Gastroesophageal sphincter (tissue), 4 donors: Measurements from ENCODE around the gene TXNDC11. TPM values are rescaled to one million over a fixed set of nuclear protein-coding genes. Genes with fewer than 3 reads are reported as not detected.
A peak's percentile ranks its signal among the peaks of the same experiment; 100 is the strongest.

ENCODE experiments used
- ATAC-seq: fragments of 150-250 bp; one replicate; pipeline ENCODE4 v1.9.1; 2016; ENCODE audit warnings: mild to moderate bottlenecking, moderate library complexity
- H3K27ac ChIP-seq, 4 donors: fragments of 200-600 bp; sonication (generic) in 3 of 4; 1 replicate in 3 of 4; 2 replicates in 1 of 4; pipeline ENCODE4 v1.5.1; 2016 to 2019
- H3K27me3 ChIP-seq: fragments of 200-600 bp; sonication (generic); one replicate; pipeline ENCODE4 v1.5.1; 2019
- H3K36me3 ChIP-seq, 2 donors: fragments of 200-600 bp; sonication (generic); one replicate each; pipeline ENCODE4 v1.5.1; 2019; ENCODE audit warnings: control low read depth in 1 of 2
- H3K4me1 ChIP-seq, 3 donors: fragments of 200-600 bp; sonication (generic); 1 replicate in 2 of 3; 2 replicates in 1 of 3; pipeline ENCODE4 v1.5.1; 2016 to 2019; ENCODE audit warnings: control low read depth in 2 of 3
- H3K4me3 ChIP-seq, 2 donors: fragments of 200-600 bp; sonication (generic); one replicate each; pipeline ENCODE4 v1.5.1; 2019; ENCODE audit warnings: mild to moderate bottlenecking in 1 of 2, moderate library complexity in 1 of 2
- H3K9me3 ChIP-seq, 3 donors: fragments of 200-600 bp; sonication (generic); one replicate each; pipeline ENCODE4 v1.5.1; 2017 to 2019; ENCODE audit warnings: control low read depth in 2 of 3
- EP300 ChIP-seq: sonication (generic); formaldehyde crosslinking; IDR thresholded peaks from one replicate; pipeline ENCODE4 v1.6.1; 2017; ENCODE audit warnings: antibody characterized with exemption, mild to moderate bottlenecking
- POLR2A ChIP-seq, 2 donors: fragments of 450-650 bp; IDR thresholded peaks; one replicate each; pipeline ENCODE4 v1.6.1; 2017; ENCODE audit warnings: antibody characterized with exemption in 2 of 2, mild to moderate bottlenecking in 2 of 2, moderate library complexity in 1 of 2
- POLR2AphosphoS5 ChIP-seq: sonication (generic); formaldehyde crosslinking; IDR thresholded peaks from one replicate; pipeline ENCODE4 v1.6.1; 2017; ENCODE audit warnings: antibody characterized with exemption
- WGBS, 2 donors: methylation state at CpG; one replicate each; pipeline ENCODE4 v1.1.5; 2018; ENCODE audit warnings: low coverage in 1 of 2; 5-methylcytosine and 5-hydroxymethylcytosine counted together
- total RNA-seq, 4 donors: library from RNA; depleted of rRNA; stranded (reverse); fragments of >200 nt; gene quantifications; one replicate each; pipeline ENCODE4 v1.1.0, GENCODE V29; 2016
- TF ChIP-seq, protein P1 (sequence below), 4 experiments: fragments of 200-600 bp in 2 of 4; fragments of 450-650 bp in 2 of 4; sonication (generic) in 1 of 4; IDR thresholded peaks; one replicate each; pipeline ENCODE4 v1.5.1; 2017 to 2019; ENCODE audit warnings: antibody characterized with exemption in 4 of 4, mild to moderate bottlenecking in 2 of 4, moderate library complexity in 2 of 4

TXNDC11 gene
- total RNA-seq, 4 donors from 2014 or later, result 30.2 to 53.5 (median 46.4) TPM

DNA sequence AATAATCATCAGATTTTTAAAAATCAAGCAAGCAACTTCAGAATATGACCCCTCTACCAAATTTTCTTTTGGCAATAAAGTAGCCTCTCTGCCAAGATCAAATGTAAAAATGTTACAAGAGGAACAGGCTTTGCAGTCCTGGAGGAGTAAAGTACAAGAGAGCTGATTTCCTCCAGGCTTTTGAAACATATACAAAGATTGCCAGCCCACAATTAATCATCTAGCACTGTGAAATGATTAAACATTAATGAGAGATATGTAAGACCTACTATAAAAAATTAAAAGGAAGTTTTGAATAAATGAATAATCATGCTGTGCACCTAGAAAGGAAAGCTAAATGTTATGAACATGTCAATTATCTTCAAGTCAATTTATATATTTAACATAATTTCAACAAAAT, 26.3 kb downstream of the TXNDC11 start:
- H3K27ac ChIP-seq, result no peak overlapping the region
- TF ChIP-seq, protein P1, sequence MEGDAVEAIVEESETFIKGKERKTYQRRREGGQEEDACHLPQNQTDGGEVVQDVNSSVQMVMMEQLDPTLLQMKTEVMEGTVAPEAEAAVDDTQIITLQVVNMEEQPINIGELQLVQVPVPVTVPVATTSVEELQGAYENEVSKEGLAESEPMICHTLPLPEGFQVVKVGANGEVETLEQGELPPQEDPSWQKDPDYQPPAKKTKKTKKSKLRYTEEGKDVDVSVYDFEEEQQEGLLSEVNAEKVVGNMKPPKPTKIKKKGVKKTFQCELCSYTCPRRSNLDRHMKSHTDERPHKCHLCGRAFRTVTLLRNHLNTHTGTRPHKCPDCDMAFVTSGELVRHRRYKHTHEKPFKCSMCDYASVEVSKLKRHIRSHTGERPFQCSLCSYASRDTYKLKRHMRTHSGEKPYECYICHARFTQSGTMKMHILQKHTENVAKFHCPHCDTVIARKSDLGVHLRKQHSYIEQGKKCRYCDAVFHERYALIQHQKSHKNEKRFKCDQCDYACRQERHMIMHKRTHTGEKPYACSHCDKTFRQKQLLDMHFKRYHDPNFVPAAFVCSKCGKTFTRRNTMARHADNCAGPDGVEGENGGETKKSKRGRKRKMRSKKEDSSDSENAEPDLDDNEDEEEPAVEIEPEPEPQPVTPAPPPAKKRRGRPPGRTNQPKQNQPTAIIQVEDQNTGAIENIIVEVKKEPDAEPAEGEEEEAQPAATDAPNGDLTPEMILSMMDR (IDR thresholded peaks at IDR 0.05), result no peak
- TF ChIP-seq POLR2AphosphoS5 (no peak), EP300 (no peak), POLR2A (IDR thresholded peaks at IDR 0.05) (no peak)
- ATAC-seq, result no peak
- H3K4me3 ChIP-seq, result no peak overlapping the region
- H3K27me3 ChIP-seq, result no peaks in the 10 kb centered on the region
- no peaks in the 10 kb centered on the region for H3K9me3 ChIP-seq
- H3K4me1 ChIP-seq, result peaks cover 0 to 49% (median 0%) of the 10 kb centered on the region in 3 donors
- H3K36me3 ChIP-seq, result peaks cover 0 to 65% of the 10 kb centered on the region in 2 donors

DNA sequence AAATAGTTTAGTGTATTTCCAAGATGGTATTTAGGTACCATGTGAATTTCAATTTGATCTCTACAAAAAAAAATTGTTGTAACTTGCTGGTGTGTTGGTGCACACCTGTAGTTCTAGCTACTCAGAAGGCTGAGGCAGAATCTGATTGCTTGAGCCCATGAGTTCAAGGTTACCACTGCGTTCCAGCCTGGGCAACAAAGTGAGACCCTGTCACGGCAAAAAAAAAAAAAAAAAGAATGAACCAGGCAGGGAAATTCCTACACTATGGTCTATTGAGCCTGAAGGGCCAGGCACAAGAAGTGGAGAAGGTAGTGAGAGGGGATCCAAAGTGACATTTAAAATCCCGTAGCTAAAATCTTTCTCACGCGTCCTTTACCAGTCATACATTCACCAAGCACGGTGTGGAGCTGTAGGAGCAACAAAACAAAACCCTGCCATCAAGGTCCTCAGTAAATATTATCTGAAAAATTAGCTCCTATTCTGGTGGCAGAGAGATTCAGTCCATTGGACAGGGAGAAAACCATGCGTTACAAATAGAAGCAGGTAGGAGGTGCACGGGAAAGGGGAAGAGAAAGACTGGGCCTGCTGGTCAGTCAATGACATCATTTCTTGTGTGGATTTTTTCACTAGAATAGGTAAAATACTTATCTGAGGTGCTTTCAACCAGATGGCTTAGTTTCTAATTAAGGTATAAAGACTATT, 27.3 kb downstream of the TXNDC11 start:
- Histone ChIP-seq H3K27ac (peak overlapping the region in 3 of 4 donors; percentile 4 to 26 (median 10)), H3K4me3 (no peak overlapping the region), H3K4me1 (peaks cover 0 to 49% (median 0%) of the 10 kb centered on the region in 3 donors), H3K27me3 (no peaks in the 10 kb centered on the region), H3K9me3 (no peaks in the 10 kb centered on the region), H3K36me3 (peaks cover 0 to 65% of the 10 kb centered on the region in 2 donors)
- 77 to 83% methylated on average over 7 to 8 of the region's 8 CpGs for WGBS, 2 donors
- TF ChIP-seq POLR2AphosphoS5 (no peak), POLR2A (IDR thresholded peaks at IDR 0.05) (no peak), EP300 (no peak)
- TF ChIP-seq, protein P1 (IDR thresholded peaks at IDR 0.05), result no peak
- no peak for ATAC-seq

DNA sequence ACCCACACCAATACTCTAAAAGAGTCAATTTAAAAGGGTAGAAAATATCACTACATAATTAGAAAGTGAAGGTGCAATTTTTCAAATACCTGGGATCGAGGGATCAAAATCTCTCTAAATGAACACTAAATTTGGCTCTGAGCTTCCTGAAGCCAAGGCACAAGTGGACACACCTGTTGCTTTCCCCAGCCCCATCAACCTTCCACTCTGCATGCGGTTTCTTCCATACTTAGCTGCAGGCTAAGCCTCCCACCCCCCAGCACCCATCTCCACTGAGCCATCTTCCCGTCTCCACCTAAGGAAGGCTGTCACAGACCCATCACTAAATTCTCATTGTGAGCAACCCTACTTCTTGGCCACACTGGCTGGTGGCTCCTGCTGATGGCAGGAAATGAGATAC, 30.5 kb downstream of the TXNDC11 start:
- Histone ChIP-seq H3K36me3 (peaks cover 0 to 61% of the 10 kb centered on the region in 2 donors), H3K9me3 (no peaks in the 10 kb centered on the region), H3K27me3 (no peaks in the 10 kb centered on the region), H3K4me3 (no peak overlapping the region), H3K27ac (no peak overlapping the region), H3K4me1 (peaks cover 0 to 28% (median 0%) of the 10 kb centered on the region in 3 donors)
- TF ChIP-seq, protein P1 (IDR thresholded peaks at IDR 0.05), result no peak
- no peak for TF ChIP-seq POLR2AphosphoS5
- TF ChIP-seq EP300, result no peak
- TF ChIP-seq POLR2A (IDR thresholded peaks at IDR 0.05), result no peak
- WGBS, 2 donors, result 92 to 100% methylated on average over 1 to 3 of the region's 3 CpGs
- no peak for ATAC-seq

DNA sequence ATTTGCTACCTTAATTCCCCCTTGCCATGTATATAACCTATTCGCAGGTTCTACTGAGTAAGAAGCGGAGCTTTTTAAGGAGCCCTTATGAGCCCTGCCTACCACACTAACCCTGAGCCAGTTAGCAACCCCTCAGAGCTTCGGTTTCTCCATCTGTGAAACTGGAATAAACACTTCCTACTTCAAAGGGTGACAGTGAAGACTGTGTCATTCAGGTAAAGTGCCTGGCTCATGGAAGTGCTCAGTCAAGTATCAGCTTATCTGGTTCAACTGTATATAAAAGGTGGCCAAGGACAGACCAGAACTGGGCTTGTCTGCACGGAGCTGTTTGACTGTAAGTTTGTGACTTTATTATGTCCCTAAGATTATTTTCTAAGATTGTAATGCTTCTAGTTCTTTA, 31.0 kb downstream of the TXNDC11 start:
- H3K36me3 ChIP-seq, result peaks cover 0 to 61% of the 10 kb centered on the region in 2 donors
- ATAC-seq, result no peak
- TF ChIP-seq, protein P1 (IDR thresholded peaks at IDR 0.05), result no peak
- TF ChIP-seq EP300 (no peak), POLR2AphosphoS5 (no peak), POLR2A (IDR thresholded peaks at IDR 0.05) (no peak)

DNA sequence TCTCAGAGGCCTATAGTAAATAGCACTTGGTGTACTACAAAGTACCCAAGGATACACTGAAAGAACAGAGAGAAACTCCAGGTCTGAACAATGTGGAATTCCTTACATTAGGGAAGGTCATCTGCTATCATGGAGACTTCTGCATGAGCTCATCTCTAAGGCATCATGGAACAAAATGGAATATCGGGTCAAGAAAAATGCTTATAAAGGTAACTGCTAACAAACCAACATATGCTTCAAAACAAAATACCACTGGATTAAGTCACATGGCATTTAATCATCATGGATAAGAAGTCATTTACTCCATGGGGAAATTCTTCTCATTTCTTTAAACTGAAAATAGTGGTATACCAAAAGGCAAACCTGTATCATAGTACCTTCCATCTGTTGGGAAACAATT, 34.2 kb downstream of the TXNDC11 start:
- Histone ChIP-seq H3K27ac (no peak overlapping the region), H3K4me3 (no peak overlapping the region), H3K27me3 (no peaks in the 10 kb centered on the region), H3K36me3 (peaks cover 0 to 49% of the 10 kb centered on the region in 2 donors), H3K4me1 (peaks cover 0 to 32% (median 0%) of the 10 kb centered on the region in 3 donors), H3K9me3 (no peaks in the 10 kb centered on the region)
- ATAC-seq, result no peak
- WGBS, 2 donors, result 80 to 81% methylated on average over 1 of the region's 1 CpG
- no peak for TF ChIP-seq POLR2AphosphoS5
- TF ChIP-seq, protein P1 (IDR thresholded peaks at IDR 0.05), result no peak
- no peak for TF ChIP-seq EP300
- no peak for TF ChIP-seq POLR2A (IDR thresholded peaks at IDR 0.05)

More for the DNA sequence above, 31.0 kb downstream of the TXNDC11 start:
- Histone ChIP-seq H3K27ac (no peak overlapping the region), H3K9me3 (no peaks in the 10 kb centered on the region), H3K4me1 (peaks cover 0 to 25% (median 0%) of the 10 kb centered on the region in 3 donors), H3K27me3 (no peaks in the 10 kb centered on the region), H3K4me3 (no peak overlapping the region)
- 82 to 100% methylated on average over 2 of the region's 4 CpGs for WGBS, 2 donors
